Measurements from ENCODE around the gene RBFOX2.
"Not testable (repeated sequence)": the region's sequence is repeated elsewhere in the genome, so short reads cannot be mapped to it uniquely, and the experiment has no call there.

The RBFOX2 gene, protein sequence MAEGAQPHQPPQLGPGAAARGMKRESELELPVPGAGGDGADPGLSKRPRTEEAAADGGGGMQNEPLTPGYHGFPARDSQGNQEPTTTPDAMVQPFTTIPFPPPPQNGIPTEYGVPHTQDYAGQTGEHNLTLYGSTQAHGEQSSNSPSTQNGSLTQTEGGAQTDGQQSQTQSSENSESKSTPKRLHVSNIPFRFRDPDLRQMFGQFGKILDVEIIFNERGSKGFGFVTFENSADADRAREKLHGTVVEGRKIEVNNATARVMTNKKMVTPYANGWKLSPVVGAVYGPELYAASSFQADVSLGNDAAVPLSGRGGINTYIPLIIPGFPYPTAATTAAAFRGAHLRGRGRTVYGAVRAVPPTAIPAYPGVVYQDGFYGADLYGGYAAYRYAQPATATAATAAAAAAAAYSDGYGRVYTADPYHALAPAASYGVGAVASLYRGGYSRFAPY
- total RNA-seq: 0.58 to 1.3 (median 1.0) reads per million in 3 donors

DNA sequence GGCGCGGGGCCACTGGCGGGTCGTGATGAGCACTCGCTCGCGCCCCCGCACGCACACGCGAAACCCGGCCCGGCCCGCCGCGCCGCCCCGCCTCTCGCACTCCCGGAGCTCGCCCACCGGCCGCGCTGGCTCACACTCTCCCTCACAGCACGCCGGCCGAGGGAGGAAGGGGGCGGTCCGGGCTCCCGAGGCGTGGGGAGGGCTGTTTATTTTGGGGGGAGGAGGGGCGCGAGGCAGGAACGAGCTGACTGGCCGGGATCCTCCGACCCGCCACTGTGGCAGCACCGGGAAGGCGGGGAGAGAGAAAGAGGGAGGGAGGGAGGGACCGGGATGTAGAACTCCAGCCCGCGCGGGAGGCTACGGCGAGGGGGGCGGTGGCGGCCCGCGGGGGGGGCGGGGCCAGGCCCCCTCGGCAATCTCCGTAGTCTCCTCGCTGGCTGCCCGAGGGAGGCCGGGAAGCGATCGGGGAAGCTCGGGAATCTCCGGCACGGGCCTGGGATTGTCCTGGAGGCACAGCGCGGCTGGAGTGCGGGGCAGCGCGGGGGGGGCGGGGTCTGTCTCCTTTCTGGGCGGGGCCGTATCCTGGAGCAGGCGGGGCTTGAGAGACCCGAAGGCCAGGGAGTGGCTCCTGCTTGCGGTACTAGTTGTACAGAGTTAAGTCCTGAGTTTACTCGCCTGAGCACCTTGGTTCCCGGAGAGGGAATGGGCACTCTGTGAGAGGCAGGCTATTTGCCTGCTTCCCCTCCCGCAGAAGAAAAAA, at the start of gene RBFOX2:
RBFOX2 (minus strand) TSS at position 179 of the 760 bp plus-strand sequence. CDS start 399 bp downstream, outside the sequence.
- DNase-seq: peak; percentile 43 to 55 (median 44)
- H3K9me3 ChIP-seq (ENCODE audit: control insufficient read depth, low read length): no peaks in the 10 kb centered on the region
- peak within 1 kb of the TSS; percentile 67 for H3K4me3 ChIP-seq (ENCODE audit: insufficient read depth, low read depth, low read length, poor library complexity, severe bottlenecking)
- H3K4me1 ChIP-seq (ENCODE audit: control insufficient read depth, insufficient read depth, low read length, poor library complexity, severe bottlenecking): peaks cover 18% of the 10 kb centered on the region
- H3K27ac ChIP-seq (ENCODE audit: insufficient read depth, low read length, poor library complexity, severe bottlenecking): no peak within 1 kb of the TSS
- no peaks in the 10 kb centered on the region for H3K36me3 ChIP-seq (ENCODE audit: control insufficient read depth, insufficient read depth, low read length)
- no peaks in the 10 kb centered on the region for H3K27me3 ChIP-seq (replicated peaks; ENCODE audit: control insufficient read depth, insufficient read depth, low read length, poor library complexity, severe bottlenecking)

DNA sequence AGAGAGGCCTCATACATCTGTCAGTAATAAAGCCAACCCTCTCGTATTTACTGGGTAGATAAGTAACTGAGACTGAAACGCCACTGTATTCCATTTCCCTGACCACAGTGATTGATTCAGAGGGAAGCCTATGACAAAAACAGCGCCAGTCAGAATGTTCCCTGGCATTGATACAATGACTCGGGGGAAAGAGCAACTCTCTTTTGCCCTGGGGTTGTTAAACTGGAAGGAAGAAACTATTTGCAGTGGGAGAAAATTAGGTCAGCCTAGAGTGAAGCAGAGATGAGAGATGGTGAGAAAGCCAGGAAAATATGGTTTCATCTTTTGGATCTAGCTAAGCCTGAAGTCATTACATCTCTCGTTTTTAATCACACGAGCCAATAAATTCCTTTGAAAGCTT, 48.6 kb upstream of the RBFOX2 start:
- H3K27me3 ChIP-seq (replicated peaks; ENCODE audit: control insufficient read depth, insufficient read depth, low read length, poor library complexity, severe bottlenecking): no peaks in the 10 kb centered on the region
- H3K36me3 ChIP-seq (ENCODE audit: control insufficient read depth, insufficient read depth, low read length): no peaks in the 10 kb centered on the region
- DNase-seq: no peak
- no peak overlapping the region for H3K4me3 ChIP-seq (ENCODE audit: insufficient read depth, low read depth, low read length, poor library complexity, severe bottlenecking)
- no peaks in the 10 kb centered on the region for H3K4me1 ChIP-seq (ENCODE audit: control insufficient read depth, insufficient read depth, low read length, poor library complexity, severe bottlenecking)
- H3K27ac ChIP-seq (ENCODE audit: insufficient read depth, low read length, poor library complexity, severe bottlenecking): no peak overlapping the region
- no peaks in the 10 kb centered on the region for H3K9me3 ChIP-seq (ENCODE audit: control insufficient read depth, low read length)

DNA sequence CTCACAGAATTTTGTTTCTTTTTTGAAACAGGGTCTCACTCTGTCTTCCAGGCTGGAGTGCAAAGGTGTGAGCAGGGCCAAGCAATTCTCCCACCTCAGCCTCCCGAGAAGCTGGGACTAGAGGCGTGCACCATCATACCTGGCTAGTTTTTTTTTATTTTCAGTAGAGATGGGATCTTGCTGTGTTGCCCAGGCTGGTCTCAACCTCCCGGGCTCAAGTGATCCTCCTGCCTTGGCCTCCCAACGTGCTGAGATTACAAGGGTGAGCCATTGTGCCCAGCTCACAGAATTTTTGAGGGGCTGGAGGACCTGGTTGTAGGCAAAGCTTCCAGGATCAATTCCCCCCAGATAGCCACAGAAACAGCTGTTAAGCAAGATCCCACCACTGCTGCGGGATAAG, 47.1 kb upstream of the RBFOX2 start:
- no peak overlapping the region for H3K4me3 ChIP-seq (ENCODE audit: insufficient read depth, low read depth, low read length, poor library complexity, severe bottlenecking)
- H3K36me3 ChIP-seq (ENCODE audit: control insufficient read depth, insufficient read depth, low read length): no peaks in the 10 kb centered on the region
- no peaks in the 10 kb centered on the region for H3K4me1 ChIP-seq (ENCODE audit: control insufficient read depth, insufficient read depth, low read length, poor library complexity, severe bottlenecking)
- no peak overlapping the region for H3K27ac ChIP-seq (ENCODE audit: insufficient read depth, low read length, poor library complexity, severe bottlenecking)
- no peaks in the 10 kb centered on the region for H3K27me3 ChIP-seq (replicated peaks; ENCODE audit: control insufficient read depth, insufficient read depth, low read length, poor library complexity, severe bottlenecking)
- DNase-seq: no peak
- H3K9me3 ChIP-seq (ENCODE audit: control insufficient read depth, low read length): no peaks in the 10 kb centered on the region

DNA sequence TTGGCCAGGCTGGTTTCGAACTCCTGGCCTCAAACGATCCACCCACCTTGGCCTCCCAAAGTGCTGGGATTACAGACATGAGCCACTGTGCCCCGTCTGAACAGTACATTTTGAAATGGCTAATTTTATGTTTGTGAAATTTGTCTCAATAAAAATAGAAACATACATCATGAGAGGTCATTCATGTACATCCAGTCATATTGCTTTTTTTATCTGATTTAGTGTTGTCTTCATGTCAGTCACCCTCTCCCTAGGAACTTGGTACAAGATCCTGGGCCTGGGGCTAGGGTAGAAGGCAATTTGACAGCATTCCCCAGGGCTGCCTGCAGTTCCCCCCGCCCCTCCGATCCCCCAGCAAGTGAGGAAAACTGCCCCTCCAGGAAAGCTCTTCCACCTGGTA, 46.6 kb upstream of the RBFOX2 start:
- Histone ChIP-seq H3K4me3 (ENCODE audit: insufficient read depth, low read depth, low read length, poor library complexity, severe bottlenecking) (no peak overlapping the region), H3K9me3 (ENCODE audit: control insufficient read depth, low read length) (no peaks in the 10 kb centered on the region), H3K27ac (ENCODE audit: insufficient read depth, low read length, poor library complexity, severe bottlenecking) (no peak overlapping the region), H3K36me3 (ENCODE audit: control insufficient read depth, insufficient read depth, low read length) (no peaks in the 10 kb centered on the region), H3K27me3 (replicated peaks; ENCODE audit: control insufficient read depth, insufficient read depth, low read length, poor library complexity, severe bottlenecking) (no peaks in the 10 kb centered on the region), H3K4me1 (ENCODE audit: control insufficient read depth, insufficient read depth, low read length, poor library complexity, severe bottlenecking) (no peaks in the 10 kb centered on the region)
- no peak for DNase-seq

DNA sequence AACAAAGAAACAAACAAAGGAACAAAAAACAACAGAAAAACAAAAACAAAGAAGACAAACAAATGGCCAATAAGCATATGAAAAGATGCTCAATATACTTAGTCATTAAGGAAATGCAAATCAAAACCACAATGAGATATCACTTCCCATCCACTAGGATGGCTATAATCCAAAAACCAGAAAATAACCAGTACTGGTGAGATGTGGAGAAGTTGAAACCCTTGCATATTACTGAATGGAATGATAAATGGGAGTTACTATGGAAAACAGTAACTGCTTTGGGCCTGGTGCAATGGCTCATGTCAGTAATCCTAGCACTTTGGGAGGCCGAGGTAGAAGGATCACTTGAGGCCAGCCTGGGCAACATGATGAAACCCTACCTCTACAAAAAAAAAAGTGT, 44.9 kb upstream of the RBFOX2 start:
- Histone ChIP-seq H3K27ac (ENCODE audit: insufficient read depth, low read length, poor library complexity, severe bottlenecking) (no peak overlapping the region), H3K4me1 (ENCODE audit: control insufficient read depth, insufficient read depth, low read length, poor library complexity, severe bottlenecking) (no peaks in the 10 kb centered on the region), H3K9me3 (ENCODE audit: control insufficient read depth, low read length) (no peaks in the 10 kb centered on the region), H3K27me3 (replicated peaks; ENCODE audit: control insufficient read depth, insufficient read depth, low read length, poor library complexity, severe bottlenecking) (no peaks in the 10 kb centered on the region), H3K36me3 (ENCODE audit: control insufficient read depth, insufficient read depth, low read length) (no peaks in the 10 kb centered on the region), H3K4me3 (ENCODE audit: insufficient read depth, low read depth, low read length, poor library complexity, severe bottlenecking) (no peak overlapping the region)
- no peak for DNase-seq

DNA sequence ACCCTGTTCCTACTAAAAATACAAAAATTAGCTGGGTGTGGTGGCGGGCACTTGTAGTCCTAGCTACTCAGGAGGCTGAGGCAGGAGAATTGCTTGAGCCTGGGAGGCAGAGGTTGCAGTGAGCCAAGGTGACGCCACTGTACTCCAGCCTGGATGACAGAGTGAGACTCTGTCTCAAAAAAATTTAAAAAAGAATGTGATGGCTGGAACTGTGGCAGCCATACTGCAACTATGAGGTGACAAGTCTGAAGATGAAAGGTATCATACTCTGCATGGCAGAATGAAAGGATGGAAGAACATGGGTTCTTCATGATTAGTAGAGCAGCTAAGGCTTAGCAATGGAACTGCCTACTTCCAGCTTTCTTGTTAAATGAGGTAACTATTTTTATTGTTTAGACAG, 42.0 kb upstream of the RBFOX2 start:
- H3K27me3 ChIP-seq (replicated peaks; ENCODE audit: control insufficient read depth, insufficient read depth, low read length, poor library complexity, severe bottlenecking); DNase-seq; H3K9me3 ChIP-seq (ENCODE audit: control insufficient read depth, low read length); H3K36me3 ChIP-seq (ENCODE audit: control insufficient read depth, insufficient read depth, low read length); H3K4me1 ChIP-seq (ENCODE audit: control insufficient read depth, insufficient read depth, low read length, poor library complexity, severe bottlenecking); H3K27ac ChIP-seq (ENCODE audit: insufficient read depth, low read length, poor library complexity, severe bottlenecking); H3K4me3 ChIP-seq (ENCODE audit: insufficient read depth, low read depth, low read length, poor library complexity, severe bottlenecking): not testable (repeated sequence)

DNA sequence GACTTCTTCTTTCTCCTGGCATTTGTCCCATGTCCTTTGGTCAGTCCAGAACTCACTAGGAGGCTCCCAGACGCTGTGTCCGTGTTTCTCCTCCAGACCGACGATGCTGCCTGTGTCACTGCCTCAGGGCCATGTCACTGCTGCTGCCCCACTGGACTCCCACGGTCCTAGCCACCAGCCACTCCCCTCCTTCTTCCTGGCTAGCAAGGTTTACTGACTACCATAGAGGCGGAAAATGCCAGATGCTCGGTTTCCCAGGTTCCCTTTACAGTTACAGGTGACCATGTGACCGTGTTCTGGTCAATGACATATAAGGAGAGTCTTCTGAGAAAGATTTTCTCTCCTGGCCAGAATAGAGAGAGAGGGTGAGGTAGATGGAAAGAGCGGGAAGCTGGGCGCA, 40.7 kb upstream of the RBFOX2 start:
- no peaks in the 10 kb centered on the region for H3K27me3 ChIP-seq (replicated peaks; ENCODE audit: control insufficient read depth, insufficient read depth, low read length, poor library complexity, severe bottlenecking)
- no peak for DNase-seq
- no peak overlapping the region for H3K4me3 ChIP-seq (ENCODE audit: insufficient read depth, low read depth, low read length, poor library complexity, severe bottlenecking)
- H3K4me1 ChIP-seq (ENCODE audit: control insufficient read depth, insufficient read depth, low read length, poor library complexity, severe bottlenecking): peaks cover 10% of the 10 kb centered on the region
- no peaks in the 10 kb centered on the region for H3K9me3 ChIP-seq (ENCODE audit: control insufficient read depth, low read length)
- H3K36me3 ChIP-seq (ENCODE audit: control insufficient read depth, insufficient read depth, low read length): no peaks in the 10 kb centered on the region
- no peak overlapping the region for H3K27ac ChIP-seq (ENCODE audit: insufficient read depth, low read length, poor library complexity, severe bottlenecking)

DNA sequence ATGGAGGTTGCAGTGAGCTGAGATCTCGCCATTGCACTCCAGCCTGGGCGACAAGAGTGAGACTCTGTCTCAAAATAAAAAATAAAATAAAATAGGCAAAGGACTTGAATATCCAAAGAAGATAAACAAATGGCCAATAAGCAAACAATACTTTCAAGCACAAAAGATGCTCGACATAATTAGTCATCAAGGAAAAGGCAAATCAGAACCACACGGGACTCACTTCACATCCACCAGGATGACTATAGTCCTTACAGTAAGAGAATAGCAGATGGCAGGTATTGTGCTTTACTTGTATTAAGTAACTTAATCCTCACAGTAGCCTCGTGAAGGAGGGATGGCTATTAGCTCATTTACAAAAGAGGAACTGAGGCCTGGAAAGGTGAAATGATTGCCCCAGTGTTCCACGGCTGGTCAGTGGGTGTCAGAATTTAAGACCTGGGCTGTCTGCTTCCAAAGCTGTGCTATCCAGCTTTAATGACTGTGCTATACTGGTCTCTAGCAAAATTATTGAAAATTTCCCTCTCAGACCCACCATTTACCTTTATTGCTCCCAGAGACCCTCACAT, 40.2 kb upstream of the RBFOX2 start:
- DNase-seq: no peak
- H3K27me3 ChIP-seq (replicated peaks; ENCODE audit: control insufficient read depth, insufficient read depth, low read length, poor library complexity, severe bottlenecking): no peaks in the 10 kb centered on the region
- no peaks in the 10 kb centered on the region for H3K36me3 ChIP-seq (ENCODE audit: control insufficient read depth, insufficient read depth, low read length)
- no peak overlapping the region for H3K27ac ChIP-seq (ENCODE audit: insufficient read depth, low read length, poor library complexity, severe bottlenecking)
- peaks cover 10% of the 10 kb centered on the region for H3K4me1 ChIP-seq (ENCODE audit: control insufficient read depth, insufficient read depth, low read length, poor library complexity, severe bottlenecking)
- H3K9me3 ChIP-seq (ENCODE audit: control insufficient read depth, low read length): no peaks in the 10 kb centered on the region
- H3K4me3 ChIP-seq (ENCODE audit: insufficient read depth, low read depth, low read length, poor library complexity, severe bottlenecking): no peak overlapping the region

DNA sequence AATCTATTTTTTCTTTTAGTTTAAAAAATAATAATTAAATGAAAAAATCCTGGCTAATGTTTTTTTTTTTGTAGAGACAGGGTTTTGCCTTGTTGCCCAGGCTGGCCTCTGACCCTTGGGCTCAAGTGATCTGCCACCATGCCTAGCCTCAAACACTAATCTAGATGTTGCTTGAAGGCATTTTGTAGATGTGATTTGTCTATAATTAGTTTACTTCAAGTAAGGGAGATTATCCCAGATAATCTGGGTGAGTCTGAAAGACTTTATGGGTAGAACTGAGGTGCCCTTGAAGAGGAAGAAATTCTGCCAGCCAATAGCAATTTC, 38.6 kb upstream of the RBFOX2 start:
- DNase-seq: no peak
- H3K36me3 ChIP-seq (ENCODE audit: control insufficient read depth, insufficient read depth, low read length): no peaks in the 10 kb centered on the region
- H3K4me1 ChIP-seq (ENCODE audit: control insufficient read depth, insufficient read depth, low read length, poor library complexity, severe bottlenecking): peaks cover 10% of the 10 kb centered on the region
- H3K27ac ChIP-seq (ENCODE audit: insufficient read depth, low read length, poor library complexity, severe bottlenecking): no peak overlapping the region
- no peaks in the 10 kb centered on the region for H3K9me3 ChIP-seq (ENCODE audit: control insufficient read depth, low read length)
- no peaks in the 10 kb centered on the region for H3K27me3 ChIP-seq (replicated peaks; ENCODE audit: control insufficient read depth, insufficient read depth, low read length, poor library complexity, severe bottlenecking)
- H3K4me3 ChIP-seq (ENCODE audit: insufficient read depth, low read depth, low read length, poor library complexity, severe bottlenecking): no peak overlapping the region
